ENCODE results near the gene ARPC5.

ARPC5 gene

GRCh38 chr1:183609759-183610452 is 25.7 kb downstream of the ARPC5 start:
- no peak for DNase-seq

DNA sequence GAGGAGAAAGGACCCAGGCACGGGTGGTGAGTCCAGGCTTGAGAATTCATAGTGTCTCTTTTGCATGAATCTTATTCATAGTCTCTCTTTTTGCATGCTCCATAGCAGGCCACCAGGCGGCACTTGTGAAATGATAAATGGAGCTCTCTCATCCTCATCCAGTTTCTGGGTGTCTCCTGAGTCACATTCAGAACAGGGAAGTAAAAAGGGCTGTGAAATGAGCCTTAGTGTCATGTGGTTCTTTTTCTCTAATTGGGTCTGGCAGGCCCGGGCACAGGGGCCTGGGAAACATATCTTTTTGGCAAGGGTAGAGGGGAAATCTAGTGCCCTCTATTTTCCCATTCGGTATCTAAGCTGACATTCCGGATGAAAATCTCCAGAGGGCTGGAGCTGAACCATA is 26.3 kb downstream of the ARPC5 start:
- DNase-seq, result no peak

DNA sequence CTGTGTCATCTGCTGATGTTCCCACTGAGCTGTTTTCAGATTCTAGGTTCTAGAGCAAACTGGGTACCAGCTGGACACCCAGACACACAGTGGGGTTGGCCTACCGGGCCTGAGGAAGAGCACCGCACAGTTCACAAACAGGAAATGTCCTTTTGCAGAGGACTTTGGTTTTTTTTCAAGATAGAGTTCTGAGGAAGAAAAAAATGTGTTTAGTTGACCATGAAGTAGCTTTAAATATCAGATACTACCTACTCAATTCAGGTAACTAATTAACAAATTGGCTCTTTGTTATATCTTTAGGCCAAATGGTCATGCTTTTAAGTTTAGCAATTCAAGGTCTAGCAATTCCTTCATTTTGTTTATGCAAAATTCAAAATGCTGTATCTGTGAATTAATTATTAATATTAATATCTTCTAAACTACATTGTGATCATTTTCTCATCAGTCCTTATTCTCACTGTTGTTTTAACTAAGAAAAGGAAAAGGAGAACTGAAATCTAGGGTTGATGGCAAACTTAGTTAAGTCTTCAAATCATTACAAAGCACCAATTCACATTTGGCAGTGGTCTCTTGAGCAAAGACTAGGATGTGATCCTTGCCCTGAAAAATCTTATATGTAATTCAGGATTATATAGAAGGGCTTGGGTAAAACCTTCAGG is 28.1 kb downstream of the ARPC5 start:
- DNase-seq, result no peak

- DNase-seq, result no peak
These were observed 29.7 kb downstream of the ARPC5 start for GRCh38 chr1:183605904-183606303.

DNA sequence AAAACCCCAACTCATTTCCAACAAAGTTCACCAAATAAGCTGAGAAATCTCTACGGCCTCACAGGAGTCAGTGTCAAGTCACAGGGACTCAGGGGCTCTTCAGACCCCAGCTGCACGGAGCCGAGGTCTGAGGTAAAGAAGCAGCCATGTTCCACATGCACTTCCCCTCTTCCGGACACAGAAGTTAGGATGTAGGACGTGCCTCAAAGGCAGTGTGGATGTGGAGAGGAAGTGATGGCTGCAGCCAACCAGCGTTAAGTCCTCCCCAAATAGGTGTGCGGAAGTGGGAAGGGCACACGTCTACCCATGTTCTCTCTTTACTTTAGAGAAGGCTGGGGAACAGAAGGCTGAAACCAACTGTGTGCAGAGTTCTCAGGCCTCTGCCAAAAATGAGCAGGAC is 30.8 kb downstream of the ARPC5 start:
- no peak for DNase-seq

DNA sequence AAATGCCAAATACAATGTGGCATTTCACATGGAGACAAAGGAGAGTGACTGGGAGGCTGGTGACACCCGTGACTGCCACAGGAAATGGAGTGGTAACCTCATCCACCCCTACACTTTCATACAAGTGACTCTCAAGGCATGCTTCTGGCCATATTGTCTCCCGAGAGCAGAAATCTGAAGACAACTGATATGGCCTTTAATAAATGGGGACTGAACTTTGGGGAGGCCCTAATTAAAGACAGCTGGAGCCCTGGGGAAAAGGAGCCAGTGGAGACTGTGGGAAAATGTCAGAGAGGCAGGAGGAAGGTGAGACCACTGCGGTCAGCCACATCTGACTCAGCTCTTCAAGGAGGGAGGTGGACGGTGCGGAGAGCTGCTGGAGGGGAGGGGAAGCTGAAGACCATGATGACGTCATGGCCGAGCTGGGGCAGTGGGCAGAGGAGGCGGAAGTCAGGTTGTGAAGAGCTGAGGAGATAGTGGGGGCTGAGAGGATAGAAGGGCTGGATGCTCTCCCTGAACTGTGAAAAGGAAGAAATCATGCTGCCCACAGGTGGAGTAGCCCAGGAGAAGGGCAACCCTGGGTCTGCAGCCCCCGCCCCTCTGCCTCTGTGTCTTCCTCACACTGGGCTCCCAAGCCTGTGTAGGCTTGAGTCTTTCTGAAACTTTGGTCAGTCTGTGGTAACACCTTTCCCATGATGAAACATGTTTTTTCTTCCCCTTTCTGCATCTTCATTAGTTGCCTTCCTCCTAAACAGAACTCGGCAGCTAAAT is 31.4 kb downstream of the ARPC5 start:
- DNase-seq, result no peak

DNA sequence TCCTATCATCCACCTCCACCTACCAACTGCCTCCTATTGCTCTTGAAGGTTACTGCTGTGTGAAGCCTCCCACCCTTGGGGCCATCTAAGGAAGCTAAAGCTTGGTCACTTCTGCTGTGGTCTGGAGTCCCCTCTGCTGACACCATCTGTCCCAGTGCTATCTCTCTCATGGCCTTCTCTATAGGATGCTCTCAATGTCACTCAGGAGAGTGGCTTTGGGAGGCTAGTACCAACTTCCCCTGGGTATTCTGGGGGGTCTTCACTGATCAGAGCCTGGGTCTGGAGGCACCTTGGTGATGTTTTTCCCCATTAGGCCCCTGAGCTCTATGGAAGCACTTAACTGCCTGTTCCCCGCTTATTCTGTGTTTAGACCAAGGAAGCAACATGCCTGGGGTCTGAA is 33.1 kb downstream of the ARPC5 start:
- no peak for DNase-seq

- no peak for DNase-seq
These were observed 34.9 kb downstream of the ARPC5 start for GRCh38 chr1:183600634-183601033.

DNA sequence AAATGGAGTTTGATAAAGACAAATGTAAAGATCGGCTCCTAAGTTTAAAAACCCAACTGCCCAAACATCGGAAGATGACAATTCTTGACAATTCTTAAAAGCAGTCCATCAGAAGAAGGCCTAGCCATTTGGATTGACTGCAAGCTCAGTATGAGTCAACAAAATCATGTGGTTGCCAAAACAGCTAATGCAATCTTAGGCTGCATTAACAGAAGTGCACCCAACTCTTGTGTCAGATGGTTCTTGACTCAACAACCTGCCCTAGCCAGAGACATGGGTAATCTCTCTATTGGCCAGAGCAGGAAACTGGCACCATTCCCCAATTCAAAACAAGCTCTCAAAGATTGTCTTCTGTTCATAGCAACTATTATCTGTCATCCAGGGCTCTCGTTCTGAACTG is 35.4 kb downstream of the ARPC5 start:
- no peak for DNase-seq

GRCh38 chr1:183598386-183598785 is 37.2 kb downstream of the ARPC5 start:
- no peak for DNase-seq

- no peak for DNase-seq
These were observed 37.8 kb downstream of the ARPC5 start for GRCh38 chr1:183597656-183598347.

GRCh38 chr1:183596500-183596899 is 39.1 kb downstream of the ARPC5 start:
- no peak for DNase-seq

DNA sequence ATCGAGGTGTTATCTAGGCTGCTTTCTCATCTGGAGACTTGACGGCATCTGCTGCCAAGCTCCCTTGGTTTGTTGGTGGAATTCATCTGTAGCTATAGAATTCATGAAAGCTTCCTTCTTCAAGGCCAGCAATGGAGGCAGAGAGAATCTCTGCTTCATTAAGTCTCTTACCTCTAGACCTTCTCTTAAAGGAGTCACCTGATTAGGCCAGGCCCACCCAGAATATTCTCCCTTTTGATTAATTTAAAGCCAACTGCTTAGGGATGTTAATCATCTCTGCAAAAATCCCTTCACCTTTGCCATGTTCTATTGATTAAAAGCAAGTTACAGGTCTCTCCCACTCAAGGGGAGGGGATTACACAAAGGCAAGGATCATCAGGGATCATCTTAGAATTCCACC is 40.0 kb downstream of the ARPC5 start:
- no peak for DNase-seq

DNA sequence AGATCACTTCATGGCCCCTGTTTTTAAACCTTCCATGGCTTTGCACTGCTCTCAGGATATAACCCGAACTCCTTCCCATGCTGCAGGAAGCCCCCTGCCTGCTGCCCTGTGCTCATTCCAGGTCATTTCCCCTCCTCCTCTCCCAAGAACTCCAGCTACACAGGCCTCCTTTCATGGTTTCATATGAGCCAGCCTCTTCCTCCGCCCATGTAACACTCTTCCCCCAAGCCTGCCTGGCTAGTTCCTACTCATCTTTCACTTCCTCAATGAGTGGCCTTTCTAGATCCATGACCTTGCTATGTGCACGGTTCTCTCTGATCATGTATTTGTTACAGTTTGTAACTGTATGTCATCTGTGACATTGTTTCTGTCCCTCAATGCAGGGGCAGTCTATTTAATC is 42.2 kb downstream of the ARPC5 start:
- DNase-seq, result no peak

- DNase-seq, result no peak
These were observed 42.9 kb downstream of the ARPC5 start for GRCh38 chr1:183592733-183593132.

DNA sequence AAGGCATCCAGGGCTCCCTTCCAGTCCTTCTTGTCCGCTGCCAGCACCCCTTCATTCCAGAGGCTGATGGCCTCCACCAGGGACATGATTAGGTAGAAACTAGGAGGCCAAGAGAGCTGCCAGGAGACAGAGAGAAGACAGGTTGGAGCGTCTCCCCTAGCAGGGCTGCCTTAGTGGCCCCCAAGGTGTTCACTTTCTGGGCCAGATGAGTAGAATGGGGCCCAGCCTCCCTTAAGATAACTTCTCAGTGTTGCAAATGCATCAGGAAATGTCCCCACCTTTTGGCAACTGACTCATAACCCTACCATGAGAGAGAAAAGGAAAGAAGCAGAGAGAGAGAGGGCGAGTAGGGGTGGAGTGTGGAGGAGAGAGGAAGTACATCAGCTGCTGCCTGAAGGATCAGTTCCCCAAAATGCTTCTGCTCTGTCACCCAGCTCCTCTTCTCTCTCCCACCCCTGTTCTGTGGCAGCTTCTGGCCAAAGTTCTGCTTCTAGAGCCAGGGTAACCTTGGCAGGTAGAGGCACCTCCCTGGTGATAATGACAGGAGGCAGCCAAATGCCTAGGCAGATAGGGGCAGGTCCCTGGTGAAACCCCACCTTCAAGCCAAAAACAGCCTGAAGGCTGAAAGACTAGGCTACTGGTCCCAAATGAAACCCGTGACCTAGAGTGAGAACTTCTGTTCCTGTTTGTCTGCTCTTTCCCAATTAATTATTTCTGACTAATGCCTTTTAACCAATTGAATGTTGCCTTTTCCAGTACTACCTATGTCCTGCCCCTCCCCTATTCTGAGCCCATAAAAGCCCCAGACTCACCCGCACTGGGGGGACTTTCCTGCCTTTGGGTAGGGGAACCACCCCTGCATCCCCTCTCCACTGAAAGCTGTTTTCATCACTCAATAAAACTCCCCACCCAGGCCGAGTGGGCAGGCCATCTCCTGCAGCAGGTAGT is 45.1 kb downstream of the ARPC5 start, which contains the start of gene NCF2:
NCF2 (minus strand) TSS at position 216 of the 948 bp plus-strand sequence; CDS start at position 86, 130 bp downstream.
- DNase-seq, result no peak

DNA sequence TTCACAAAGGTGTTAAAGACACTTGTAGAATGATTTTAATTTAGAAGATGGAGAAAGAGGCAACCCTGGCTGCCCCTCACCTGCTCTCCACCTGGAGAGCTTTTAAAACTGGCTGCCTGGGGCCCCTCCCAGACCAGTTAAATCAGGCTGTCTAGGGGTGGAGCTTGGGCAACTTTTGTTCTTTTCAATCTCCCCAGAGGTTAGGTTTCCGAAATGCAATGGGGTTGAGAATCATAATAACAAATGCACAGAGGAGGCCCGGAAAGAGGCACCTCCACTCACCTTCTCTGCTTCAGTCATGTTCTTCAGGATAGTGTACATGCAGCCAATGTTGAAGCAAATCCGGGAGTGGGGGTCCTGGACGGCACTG is 45.7 kb downstream of the ARPC5 start:
- DNase-seq, result no peak

- DNase-seq, result no peak
These were observed 46.2 kb downstream of the ARPC5 start for GRCh38 chr1:183589384-183589783.

DNA sequence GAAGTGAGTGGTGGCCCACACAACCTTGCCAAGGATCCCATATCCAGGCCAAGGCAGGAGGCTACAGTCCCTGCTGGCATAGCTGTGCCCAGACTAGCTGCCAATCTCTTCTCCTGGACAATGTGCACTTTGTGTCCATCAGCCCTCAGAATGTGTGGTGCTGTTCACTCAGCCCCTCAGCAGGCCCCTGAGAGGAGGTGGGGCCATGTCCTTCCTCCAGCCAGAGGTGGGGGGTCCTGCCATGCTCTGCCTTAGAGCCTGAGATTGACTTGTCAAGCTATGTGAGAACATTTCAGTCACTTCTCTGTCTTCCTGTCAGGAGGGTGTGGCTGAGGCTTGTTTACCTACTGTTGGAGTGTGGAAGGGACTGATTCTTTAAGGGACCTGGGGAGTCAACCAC is 46.8 kb downstream of the ARPC5 start:
- no peak for DNase-seq

DNA sequence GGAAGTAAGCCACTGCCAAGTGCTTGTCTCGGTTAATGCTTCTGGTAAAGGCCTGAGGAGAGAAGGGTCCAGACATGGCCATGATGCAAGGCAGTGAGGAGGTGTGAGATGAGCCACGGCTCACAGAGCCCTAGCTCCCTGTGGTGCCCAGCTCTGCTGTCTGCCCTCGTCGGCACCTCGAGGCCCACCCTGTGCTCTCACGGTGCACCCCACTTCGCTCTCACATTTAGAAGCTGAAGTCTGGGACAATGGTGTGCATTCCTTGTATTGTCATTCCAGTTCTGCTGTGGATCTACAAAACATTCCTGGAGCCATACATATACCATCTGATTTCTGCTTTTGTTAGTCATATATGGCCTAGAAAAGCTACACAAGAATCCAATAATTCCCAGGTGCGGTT is 48.7 kb downstream of the ARPC5 start:
- DNase-seq, result no peak

DNA sequence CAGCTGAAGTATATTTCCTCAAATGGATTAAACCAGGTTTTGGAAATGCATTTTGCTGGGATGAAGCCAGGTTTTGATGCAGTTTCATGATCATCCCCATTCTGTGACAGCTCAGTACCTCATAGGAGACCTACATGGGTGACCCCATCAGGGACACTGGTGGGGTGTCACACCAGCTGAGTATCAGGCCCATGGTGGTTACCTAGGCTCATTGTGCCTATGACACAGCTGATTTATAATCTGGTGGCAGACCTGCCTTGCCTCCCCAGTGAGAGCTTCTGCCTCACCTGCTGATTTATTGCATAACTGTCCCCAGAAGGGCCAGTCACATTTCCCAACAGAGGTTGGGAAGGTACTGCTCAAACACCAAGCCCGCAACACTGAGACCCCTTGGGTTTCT is 49.1 kb downstream of the ARPC5 start:
- no peak for DNase-seq

GRCh38 chr1:183585038-183585437 is 50.5 kb downstream of the ARPC5 start:
- no peak for DNase-seq
